Stomach (tissue), 9 donors: Measurements from ENCODE around the gene FCHSD2. TPM values are rescaled to one million over a fixed set of nuclear protein-coding genes. Genes with fewer than 3 reads are reported as not detected.

Source experiments
- DNase-seq, 2 donors: peaks; one replicate each; pipeline versions ENCODE4 v3.0.0 to v3.0.0-alpha.2; 2013 to 2019
- H3K27ac ChIP-seq, 5 donors: fragments of 200-600 bp in 4 of 5; sonication (generic) in 4 of 5; one replicate each; pipeline ENCODE4 v1.5.1; 2013 to 2019; ENCODE audit warnings: mild to moderate bottlenecking in 1 of 5, moderate library complexity in 1 of 5
- H3K27me3 ChIP-seq, 3 donors: fragments of 200-600 bp; sonication (generic); one replicate each; pipeline ENCODE4 v1.5.1; 2017 to 2019; ENCODE audit warnings: mixed run types in 1 of 3
- H3K36me3 ChIP-seq, 4 donors: fragments of 200-600 bp; sonication (generic); 1 replicate in 3 of 4; 2 replicates in 1 of 4; pipeline ENCODE4 v1.5.1; 2016 to 2019
- H3K4me1 ChIP-seq, 4 donors: fragments of 200-600 bp; sonication (generic); one replicate each; pipeline ENCODE4 v1.5.1; 2016 to 2019
- H3K4me3 ChIP-seq, 4 donors: fragments of 200-600 bp; sonication (generic) in 3 of 4; one replicate each; pipeline ENCODE4 v1.5.1; 2016 to 2019; ENCODE audit warnings: mild to moderate bottlenecking in 1 of 4
- H3K9me3 ChIP-seq, 4 donors: fragments of 200-600 bp; sonication (generic); one replicate each; pipeline ENCODE4 v1.5.1; 2016 to 2019
- CTCF ChIP-seq, 7 experiments: fragments of 450-650 bp in 4 of 7; fragments of 200-600 bp in 3 of 7; sonication (generic) in 3 of 7; IDR thresholded peaks; one replicate each; pipeline ENCODE4 v1.5.1; 2016 to 2019; ENCODE audit warnings: antibody characterized with exemption in 7 of 7, control low read depth in 2 of 7, mild to moderate bottlenecking in 1 of 7
- EP300 ChIP-seq: sonication (generic); formaldehyde crosslinking; IDR thresholded peaks from one replicate; pipeline ENCODE4 v1.6.1; 2017; ENCODE audit warnings: antibody characterized with exemption
- POLR2A ChIP-seq, 4 donors: fragments of 450-650 bp; IDR thresholded peaks; one replicate each; pipeline ENCODE4 v1.6.1; 2016; ENCODE audit warnings: antibody characterized with exemption in 4 of 4, control low read depth in 2 of 4, mild to moderate bottlenecking in 1 of 4, moderate library complexity in 1 of 4
- POLR2AphosphoS5 ChIP-seq, 3 donors: sonication (generic); formaldehyde crosslinking; IDR thresholded peaks; one replicate each; pipeline ENCODE4 v1.6.1; 2016; ENCODE audit warnings: antibody characterized with exemption in 3 of 3
- WGBS, 5 donors: extraction: QIAGEN DNeasy Blood & Tissue Kit in 3 of 5; methylation state at CpG; one replicate each; pipeline versions ENCODE4 v1.1.5 to v1.1.7; 2013 to 2018; 5-methylcytosine and 5-hydroxymethylcytosine counted together
- intact Hi-C: fragments of 100-400 bp; cut with DNase I; formaldehyde crosslinking; loops from one replicate; pipeline ENCODE4 v1.15.1; 2023; ENCODE audit warnings: low total_unique reads
- polyA plus RNA-seq, 3 donors: library from polyadenylated mRNA; stranded (reverse); fragments of 200-250 nt; gene quantifications; one replicate each; pipeline ENCODE4 v1.2.3, GENCODE V29; 2013
- total RNA-seq, 5 donors: library from RNA; depleted of rRNA; stranded (reverse); fragments of >200 nt; gene quantifications; one replicate each; pipeline versions ENCODE4 v1.1.0 to v1.2.3, GENCODE V29; 2014 to 2016
- donor health status: healthy with polysubstance abuse.
- donor health status: Bipolar disorder and iron deficiency.
- donor health status: healthy.

The FCHSD2 gene
- total and polyA plus RNA-seq, 8 donors: 5.7 to 64.3 (median 15.9) TPM

GRCh38 chr11:72962084-72962483 lies 180.0 kb downstream of the FCHSD2 start:
- H3K36me3 ChIP-seq: peaks cover 0 to 16% (median 5%) of the 10 kb centered on the region in 4 donors
- WGBS, 5 donors: 81 to 86% (median 85%) methylated on average over 4 of the region's 4 CpGs
- TF ChIP-seq POLR2AphosphoS5 (IDR thresholded peaks at IDR 0.05): no peak
- no peak for TF ChIP-seq EP300
- TF ChIP-seq POLR2A (IDR thresholded peaks at IDR 0.05): no peak
- TF ChIP-seq CTCF (IDR thresholded peaks at IDR 0.05): no peak
- H3K4me1 ChIP-seq: no peaks in the 10 kb centered on the region
- DNase-seq: no peak
- no peak overlapping the region for H3K4me3 ChIP-seq
- no peaks in the 10 kb centered on the region for H3K27me3 ChIP-seq
- no peaks in the 10 kb centered on the region for H3K9me3 ChIP-seq
- no peak overlapping the region for H3K27ac ChIP-seq
- intact Hi-C loops: no loop called here

- 96 to 100% (median 98%) methylated on average over 3 of the region's 3 CpGs for WGBS, 5 donors
- Histone ChIP-seq H3K4me1 (no peaks in the 10 kb centered on the region), H3K27ac (no peak overlapping the region), H3K9me3 (no peaks in the 10 kb centered on the region), H3K36me3 (peaks cover 0 to 7% (median 5%) of the 10 kb centered on the region in 4 donors), H3K27me3 (no peaks in the 10 kb centered on the region), H3K4me3 (no peak overlapping the region)
- TF ChIP-seq EP300: no peak
- no peak for TF ChIP-seq POLR2AphosphoS5 (IDR thresholded peaks at IDR 0.05)
- TF ChIP-seq CTCF (IDR thresholded peaks at IDR 0.05): no peak
- TF ChIP-seq POLR2A (IDR thresholded peaks at IDR 0.05): no peak
- intact Hi-C loops: no loop called here
- DNase-seq: no peak
Measured at GRCh38 chr11:72959998-72960731, 182.0 kb downstream of the FCHSD2 start.

- no peak overlapping the region for H3K4me3 ChIP-seq
- no peaks in the 10 kb centered on the region for H3K27me3 ChIP-seq
- H3K27ac ChIP-seq: no peak overlapping the region
- H3K4me1 ChIP-seq: no peaks in the 10 kb centered on the region
- no peak for DNase-seq
- intact Hi-C loops: no loop called here
- H3K36me3 ChIP-seq: peaks cover 0 to 7% (median 5%) of the 10 kb centered on the region in 4 donors
- WGBS, 5 donors: 87 to 93% (median 91%) methylated on average over 2 of the region's 2 CpGs
- TF ChIP-seq EP300 (no peak), POLR2AphosphoS5 (IDR thresholded peaks at IDR 0.05) (no peak), POLR2A (IDR thresholded peaks at IDR 0.05) (no peak), CTCF (IDR thresholded peaks at IDR 0.05) (no peak)
- H3K9me3 ChIP-seq: no peaks in the 10 kb centered on the region
Measured at GRCh38 chr11:72958791-72959190, 183.3 kb downstream of the FCHSD2 start.

GRCh38 chr11:72955466-72955865 lies 186.7 kb downstream of the FCHSD2 start:
- Histone ChIP-seq H3K27me3 (no peaks in the 10 kb centered on the region), H3K36me3 (peaks cover 0 to 6% (median 5%) of the 10 kb centered on the region in 4 donors), H3K4me1 (no peaks in the 10 kb centered on the region), H3K27ac (no peak overlapping the region), H3K9me3 (no peaks in the 10 kb centered on the region), H3K4me3 (no peak overlapping the region)
- TF ChIP-seq EP300 (no peak), CTCF (IDR thresholded peaks at IDR 0.05) (no peak), POLR2AphosphoS5 (IDR thresholded peaks at IDR 0.05) (no peak), POLR2A (IDR thresholded peaks at IDR 0.05) (no peak)
- DNase-seq: no peak
- 43 to 79% (median 68%) methylated on average over 1 of the region's 1 CpG for WGBS, 5 donors
- intact Hi-C loops: no loop called here
